ENCODE results near the gene GPR62.
"Not testable (repeated sequence)": the region's sequence is repeated elsewhere in the genome, so short reads cannot be mapped to it uniquely, and the experiment has no call there.

Gene GPR62, protein sequence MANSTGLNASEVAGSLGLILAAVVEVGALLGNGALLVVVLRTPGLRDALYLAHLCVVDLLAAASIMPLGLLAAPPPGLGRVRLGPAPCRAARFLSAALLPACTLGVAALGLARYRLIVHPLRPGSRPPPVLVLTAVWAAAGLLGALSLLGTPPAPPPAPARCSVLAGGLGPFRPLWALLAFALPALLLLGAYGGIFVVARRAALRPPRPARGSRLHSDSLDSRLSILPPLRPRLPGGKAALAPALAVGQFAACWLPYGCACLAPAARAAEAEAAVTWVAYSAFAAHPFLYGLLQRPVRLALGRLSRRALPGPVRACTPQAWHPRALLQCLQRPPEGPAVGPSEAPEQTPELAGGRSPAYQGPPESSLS

DNA sequence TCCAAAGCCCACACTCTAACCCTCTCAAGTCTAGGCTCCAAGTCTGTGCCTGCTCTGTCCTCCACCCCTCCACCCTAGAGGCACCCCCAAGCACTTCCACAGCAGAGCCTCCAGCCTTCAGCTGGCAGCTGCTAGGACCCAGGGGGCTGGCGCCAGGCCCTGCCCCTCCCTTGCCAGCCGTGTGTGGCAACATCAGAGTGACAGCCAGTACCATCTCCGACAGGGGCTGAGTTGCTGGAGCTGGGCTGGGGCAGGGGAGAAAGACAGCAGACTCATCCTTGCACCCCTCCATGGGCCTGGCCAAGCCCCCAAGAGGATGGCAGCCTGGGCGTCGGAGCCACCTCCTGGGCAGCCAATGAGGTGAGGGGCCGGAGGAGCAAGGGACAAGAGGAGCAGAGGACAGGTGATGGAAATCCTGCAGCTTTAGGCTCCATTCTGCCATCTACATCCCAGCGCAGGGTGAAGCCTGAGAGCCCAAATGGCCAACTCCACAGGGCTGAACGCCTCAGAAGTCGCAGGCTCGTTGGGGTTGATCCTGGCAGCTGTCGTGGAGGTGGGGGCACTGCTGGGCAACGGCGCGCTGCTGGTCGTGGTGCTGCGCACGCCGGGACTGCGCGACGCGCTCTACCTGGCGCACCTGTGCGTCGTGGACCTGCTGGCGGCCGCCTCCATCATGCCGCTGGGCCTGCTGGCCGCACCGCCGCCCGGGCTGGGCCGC lies at the start of gene GPR62:
Gene GPR62, plus strand, starts transcription at position 207 of the 718 bp plus-strand sequence. Its CDS starts 272 bp downstream, at position 479.
- DNase-seq (ENCODE audit: extremely low read depth in 1 of 2, low read depth in 1 of 2): no peak

DNA sequence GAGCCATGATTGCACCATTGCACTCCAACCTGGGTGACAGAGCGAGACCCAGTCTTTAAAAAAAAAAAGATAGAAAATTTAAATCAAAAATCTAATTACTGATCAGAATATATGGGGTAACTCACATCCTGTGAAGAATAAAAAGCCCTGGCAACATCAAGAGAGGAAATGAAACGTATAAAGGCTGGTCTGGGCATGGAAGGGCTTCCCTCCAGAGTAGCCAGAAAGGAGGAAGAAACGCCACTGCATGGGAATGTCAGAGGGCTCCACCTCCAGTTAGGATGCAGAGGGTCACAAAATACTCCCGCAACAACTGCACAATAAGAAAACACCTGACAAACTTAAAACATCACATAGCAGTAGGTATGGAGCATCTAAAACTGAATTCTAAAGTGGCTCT lies 47.2 kb upstream of the GPR62 start:
- DNase-seq (ENCODE audit: extremely low read depth in 1 of 2, low read depth in 1 of 2): no peak

DNA sequence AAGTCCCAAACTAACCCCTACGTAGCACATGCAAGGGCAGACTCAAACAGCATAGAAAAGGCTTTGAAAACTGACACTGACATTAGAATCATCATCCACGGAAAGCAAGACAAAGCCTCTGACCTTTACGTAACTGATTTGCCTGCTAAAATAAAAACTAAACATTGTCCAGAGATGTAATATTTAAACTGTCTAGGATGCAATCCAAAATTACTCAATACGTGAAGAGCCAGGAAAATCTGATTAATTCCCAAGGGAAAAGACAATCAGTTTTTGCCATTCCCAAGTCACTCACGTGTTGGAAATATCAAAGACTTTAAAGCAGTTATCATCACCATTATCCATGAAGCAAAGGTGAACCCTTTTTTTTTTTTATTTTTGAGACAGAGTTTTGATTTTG lies 38.8 kb upstream of the GPR62 start:
- DNase-seq (ENCODE audit: extremely low read depth in 1 of 2, low read depth in 1 of 2): no peak

DNA sequence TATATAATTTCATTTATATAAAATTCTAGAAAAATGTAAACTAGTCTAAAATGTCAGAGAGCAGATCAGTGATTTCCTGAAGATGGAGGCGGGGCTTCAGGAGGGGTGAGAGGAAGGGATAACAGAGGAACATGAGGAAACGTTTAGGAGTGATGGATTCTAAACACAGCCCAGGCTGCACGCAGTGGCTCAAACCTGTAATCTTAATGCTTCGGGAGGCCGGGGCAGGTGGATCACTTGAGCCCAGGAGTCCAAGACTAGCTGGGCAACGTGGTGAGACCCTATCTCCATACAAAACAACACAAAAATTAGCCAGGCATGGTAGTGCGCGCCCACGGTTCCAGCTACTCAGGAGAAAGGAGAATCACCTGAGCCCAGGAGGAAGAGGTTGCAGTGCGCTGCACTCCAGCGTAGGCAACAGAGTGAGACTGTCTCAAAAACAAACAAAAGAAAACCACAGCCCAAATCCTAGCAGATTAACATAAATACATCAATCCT lies 34.1 kb upstream of the GPR62 start:
- no peak for DNase-seq (ENCODE audit: extremely low read depth in 1 of 2, low read depth in 1 of 2)

DNA sequence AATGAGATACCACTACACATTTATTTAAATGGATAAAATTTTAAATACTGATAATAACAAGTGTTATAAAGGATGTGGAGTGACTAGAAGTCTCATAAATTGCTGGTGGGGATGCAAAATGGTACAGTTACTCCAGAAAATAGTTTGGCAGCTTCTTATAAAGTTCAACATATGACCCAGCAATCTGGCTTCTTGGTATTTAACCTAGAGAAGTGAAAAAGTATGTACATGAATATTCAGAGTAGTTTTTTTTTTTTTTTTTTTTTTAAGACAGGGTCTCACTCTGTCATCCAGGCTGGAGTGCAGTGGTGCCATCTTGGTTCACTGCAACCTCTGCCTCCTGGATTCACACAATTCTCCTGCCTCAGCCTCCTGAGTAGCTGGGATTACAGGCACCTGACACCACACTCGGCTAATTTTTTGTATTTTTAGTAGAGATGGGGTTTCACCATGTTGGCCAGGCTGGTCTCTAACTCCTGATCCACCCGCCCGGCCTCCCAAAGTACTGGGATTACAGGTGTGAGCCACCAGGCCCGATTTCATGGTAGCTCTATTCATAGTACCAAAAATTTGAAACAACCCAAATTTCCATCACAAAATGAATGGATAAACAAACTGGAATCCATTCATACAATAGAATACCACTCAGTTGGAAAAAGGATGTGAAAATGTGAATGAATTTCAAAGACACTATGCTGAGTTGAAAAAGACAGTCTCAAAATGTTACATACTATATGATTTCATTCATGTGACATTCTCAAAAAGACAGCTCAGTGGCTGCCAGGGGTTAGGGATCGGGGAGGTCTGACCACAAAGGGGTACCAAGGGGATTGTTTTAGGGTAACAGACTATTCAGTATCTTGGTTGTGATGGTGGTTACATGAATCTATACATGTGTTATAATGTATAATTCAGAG lies 27.9 kb upstream of the GPR62 start:
- no peak for DNase-seq (ENCODE audit: extremely low read depth in 1 of 2, low read depth in 1 of 2)

DNA sequence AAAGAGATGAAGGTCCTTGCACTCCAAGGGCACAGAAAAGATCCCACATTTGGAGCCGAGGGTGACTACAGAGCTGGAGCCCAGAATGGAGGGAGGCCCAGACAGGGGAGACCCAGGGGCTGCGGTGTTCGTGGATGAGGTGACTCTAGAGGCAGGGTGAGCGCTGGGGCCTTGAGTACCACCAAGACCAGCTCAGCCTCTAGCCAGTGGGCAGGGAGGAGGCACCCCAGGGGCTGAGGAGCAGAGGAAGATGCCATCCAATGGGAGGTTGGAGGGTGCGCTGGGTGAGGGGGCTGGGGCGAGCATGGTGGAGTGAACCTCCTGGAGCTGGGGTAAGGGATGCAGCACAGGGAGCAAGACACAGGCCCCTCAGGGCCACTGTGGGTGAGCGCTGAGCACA lies 26.7 kb upstream of the GPR62 start:
- no peak for DNase-seq (ENCODE audit: extremely low read depth in 1 of 2, low read depth in 1 of 2)

DNA sequence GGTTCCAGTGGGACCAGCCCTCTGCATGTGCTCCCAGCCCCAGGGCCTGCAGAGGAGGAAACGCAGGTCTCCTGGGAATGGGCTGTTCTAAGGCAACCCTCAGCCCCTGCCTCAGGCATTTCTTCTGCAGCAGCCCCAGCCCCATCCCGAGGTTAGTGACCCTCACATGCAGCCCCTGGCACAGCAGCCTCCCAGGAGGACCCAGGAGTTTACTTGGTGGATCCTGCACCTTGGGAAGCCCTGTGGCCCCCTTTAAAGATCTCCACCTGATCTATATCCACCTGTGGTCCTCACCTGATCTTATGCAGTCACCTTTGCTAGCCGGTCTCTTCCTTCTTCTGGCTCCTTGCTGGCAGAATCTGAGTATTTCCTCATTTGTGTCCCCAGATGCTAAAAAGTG lies 26.2 kb upstream of the GPR62 start:
- DNase-seq (ENCODE audit: extremely low read depth in 1 of 2, low read depth in 1 of 2): not testable (repeated sequence)

DNA sequence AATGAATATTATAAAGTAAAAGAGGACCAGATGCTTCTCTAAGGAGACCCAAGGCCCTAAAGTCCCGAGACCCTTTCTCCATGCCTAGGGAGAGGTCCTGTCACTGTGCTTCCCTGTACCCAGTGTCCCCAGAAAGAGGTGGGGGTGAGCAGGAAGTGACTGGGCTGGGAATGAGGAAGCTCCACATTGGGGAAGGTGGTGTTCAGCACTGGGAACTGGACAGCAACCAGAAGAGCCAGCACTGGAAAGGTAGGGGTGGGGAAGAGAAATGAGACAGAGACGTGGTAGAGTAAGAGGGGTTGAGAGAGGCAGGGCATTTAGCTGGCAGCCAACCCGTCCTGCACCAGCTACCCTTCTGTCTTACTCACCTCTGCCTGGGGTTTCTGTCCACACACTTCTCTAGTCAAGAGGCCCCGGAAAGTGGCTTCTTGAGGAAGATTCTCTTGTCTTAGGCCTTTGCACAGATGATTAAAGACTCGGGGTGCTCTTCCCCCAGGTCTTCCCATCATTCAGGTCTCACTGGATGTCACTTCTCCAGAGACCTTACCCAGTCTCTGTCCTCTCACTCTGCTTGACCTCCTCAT lies 25.7 kb upstream of the GPR62 start:
- no peak for DNase-seq (ENCODE audit: extremely low read depth in 1 of 2, low read depth in 1 of 2)

DNA sequence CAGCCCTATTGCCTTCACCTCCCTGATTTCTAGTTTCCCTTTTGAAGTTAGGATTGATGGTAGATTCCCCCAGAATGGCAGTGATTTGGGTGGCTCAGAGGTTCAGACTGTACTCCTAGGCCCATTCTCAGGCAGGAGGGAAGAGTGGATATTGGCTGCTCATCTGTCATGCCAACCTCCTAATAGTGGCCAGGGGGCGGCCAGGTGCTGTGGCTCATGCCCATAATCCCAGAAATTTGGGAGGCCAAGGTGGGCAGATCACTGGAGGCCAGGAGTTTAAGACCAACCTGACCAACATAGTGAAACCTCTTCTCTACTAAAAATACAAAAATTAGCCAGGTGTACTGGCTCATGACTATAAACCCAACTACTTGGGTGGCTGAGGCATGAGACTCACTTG lies 24.7 kb upstream of the GPR62 start:
- DNase-seq (ENCODE audit: extremely low read depth in 1 of 2, low read depth in 1 of 2): no peak

DNA sequence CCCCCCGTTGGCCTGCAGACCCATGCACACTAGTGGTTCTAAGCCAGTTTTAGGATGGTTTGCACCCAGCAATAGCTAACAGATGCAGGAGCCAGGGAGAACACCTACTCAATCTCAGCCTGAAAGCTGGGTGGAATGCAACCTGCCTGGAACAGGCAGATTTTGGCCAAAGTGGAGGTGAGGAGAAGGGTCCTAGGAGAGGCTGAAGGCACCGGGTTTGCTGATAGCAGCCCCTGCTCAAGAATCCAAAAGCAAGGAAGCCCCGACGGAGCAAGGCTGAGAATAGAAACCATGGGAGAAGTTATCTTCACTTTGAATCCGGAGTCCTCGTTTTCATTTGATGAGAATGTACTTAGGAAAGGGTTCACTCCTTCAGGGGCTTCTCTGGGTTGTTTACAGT lies 23.4 kb upstream of the GPR62 start:
- DNase-seq (ENCODE audit: extremely low read depth in 1 of 2, low read depth in 1 of 2): no peak

DNA sequence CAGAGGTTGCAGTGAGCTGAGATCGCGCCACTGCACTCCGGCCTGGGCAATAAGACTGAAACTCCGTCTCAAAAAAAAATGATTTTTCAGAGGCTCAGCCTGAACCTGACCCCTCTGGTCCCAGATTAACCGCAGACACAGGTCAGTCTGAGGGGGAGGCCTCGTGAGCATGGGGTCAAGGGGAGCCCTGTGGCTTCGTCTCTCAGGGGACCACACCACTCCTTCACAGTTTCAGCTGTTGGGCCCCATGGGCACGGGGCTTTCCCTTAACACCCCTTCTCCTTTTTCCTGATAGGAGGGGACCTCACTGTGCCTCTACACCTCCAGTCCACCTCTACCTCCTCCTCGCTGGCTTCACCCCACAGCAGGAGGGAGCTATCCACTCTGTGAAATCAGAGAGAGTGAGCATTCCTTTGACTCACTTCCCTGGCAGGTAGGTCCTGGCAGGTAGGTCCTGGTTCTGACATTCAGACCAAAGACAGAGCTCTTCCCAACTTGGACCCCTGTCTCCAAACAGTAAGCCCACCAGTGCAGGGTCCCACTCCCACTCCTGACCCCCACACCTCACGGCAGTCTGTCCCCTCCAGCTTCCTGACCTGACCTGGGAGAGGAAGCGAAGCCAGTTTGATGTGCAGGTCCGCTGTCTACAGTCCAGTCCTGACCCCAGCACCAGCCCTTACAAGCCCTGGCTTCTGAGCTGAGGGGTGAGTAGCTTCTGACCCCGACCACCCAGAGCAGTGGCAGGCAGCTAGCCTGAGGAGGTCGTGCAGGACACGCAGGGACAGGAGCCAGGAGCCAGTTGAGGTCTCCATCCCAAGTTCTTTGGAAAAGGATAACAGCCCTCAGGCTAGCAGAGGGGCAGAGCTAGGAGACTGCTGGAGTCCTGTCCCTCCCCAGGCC lies 22.5 kb upstream of the GPR62 start:
- DNase-seq (ENCODE audit: extremely low read depth in 1 of 2, low read depth in 1 of 2): no peak

DNA sequence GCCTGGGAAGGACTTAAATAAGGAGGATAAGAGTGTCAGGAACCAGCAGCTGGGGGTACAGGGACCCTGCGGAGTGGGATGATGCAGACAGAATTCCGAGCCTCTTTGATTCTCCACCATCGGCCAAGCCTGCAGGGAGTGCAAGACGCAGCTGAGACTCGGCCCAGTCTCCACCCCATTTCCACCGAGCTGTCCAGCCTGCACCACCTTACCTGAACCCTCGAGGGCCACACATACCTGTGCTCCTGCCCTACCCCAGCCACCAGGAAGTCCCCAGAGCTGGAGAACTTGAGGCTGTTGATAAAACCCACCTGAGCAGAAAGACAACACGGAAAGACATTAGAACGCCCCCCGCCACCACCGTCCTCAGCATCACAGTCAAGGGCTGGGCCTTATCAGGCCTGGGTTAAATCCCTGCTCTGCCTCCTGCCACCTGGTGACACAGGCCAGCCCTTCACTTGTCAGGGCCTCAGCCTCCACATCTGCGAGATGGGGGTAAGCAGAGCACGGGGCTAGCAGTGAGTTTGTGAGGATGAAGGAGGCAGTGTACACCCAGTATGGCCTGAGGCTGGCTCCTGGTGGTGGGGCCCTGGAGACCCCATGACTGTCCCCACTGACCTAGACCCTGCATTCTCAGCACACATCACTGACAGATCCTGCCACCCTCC lies 21.6 kb upstream of the GPR62 start:
- DNase-seq (ENCODE audit: extremely low read depth in 1 of 2, low read depth in 1 of 2): no peak

DNA sequence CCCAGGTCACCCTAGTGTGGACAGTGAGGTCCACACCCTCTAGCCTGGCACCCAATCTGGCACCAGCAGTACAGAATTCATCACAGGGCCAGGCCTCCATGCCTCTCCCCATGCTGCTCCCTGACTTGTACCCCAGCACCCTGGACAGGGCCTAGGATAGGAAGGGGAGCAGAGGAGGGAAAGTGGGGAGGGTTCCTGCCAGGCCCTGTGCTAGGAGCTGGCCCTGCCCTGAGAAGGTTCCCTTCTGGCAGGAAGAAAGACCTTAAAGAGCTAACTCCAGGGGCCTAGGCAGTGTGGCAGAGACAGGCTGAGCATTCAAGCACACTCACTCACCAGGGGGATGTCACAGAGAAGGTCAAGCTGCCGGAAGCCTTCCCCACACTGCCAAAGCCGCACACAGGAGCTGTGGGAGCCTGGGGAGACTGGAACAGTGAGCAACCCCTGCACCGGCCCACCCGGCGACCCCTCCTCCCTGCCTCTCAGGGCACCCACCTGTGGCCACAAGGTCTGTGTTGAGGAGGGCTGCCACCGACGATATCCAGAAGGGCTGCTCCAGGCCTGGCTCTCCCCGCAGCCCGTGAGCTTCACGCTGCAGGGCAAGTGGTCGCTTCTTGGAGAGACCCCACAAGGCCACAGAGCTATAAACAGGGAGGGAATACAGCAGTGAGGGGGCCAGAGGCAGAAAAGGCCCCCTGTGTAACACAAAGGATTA lies 20.9 kb upstream of the GPR62 start:
- DNase-seq (ENCODE audit: extremely low read depth in 1 of 2, low read depth in 1 of 2): no peak

DNA sequence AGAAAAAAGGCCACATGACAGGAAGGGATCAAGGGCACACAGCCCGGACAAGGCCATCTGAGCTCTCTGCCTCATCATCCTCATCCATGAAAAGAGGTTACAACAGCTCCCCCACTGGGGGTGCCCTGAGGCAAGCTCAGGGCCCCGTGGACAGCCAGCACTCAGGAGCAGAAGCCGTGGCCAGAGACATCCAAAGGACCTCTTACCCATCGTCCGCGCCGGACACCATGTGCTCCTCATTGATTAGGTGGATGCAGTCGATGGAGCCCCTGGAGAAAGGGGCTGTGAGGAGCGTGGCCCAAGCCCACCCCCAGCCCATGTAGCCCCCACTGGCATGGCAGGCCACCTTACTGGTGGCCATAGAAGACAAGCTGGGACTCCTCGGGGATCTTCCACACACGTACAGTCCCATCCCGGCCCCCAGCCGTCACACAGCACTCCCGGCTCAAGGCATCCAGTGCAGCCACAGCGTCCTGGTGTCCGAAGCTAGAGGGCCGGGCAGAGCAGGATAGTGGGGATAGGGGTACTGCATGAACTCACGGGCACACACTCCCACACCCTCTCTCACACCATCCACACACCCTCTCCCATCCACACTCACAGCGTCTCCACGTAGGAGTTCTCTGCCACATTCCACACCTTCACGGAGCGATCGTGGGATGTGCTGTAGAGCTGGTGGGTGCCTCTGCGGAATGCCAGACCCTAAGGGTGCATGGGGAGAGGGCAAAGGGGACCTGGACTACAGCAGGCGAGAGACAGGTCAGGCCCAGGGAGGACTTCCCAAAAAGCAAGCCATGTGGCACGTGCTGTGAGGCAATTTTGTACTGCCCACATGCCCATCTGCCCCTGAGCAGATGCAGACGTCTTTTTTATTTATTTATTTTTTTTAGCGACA lies 19.9 kb upstream of the GPR62 start:
- DNase-seq (ENCODE audit: extremely low read depth in 1 of 2, low read depth in 1 of 2): no peak

DNA sequence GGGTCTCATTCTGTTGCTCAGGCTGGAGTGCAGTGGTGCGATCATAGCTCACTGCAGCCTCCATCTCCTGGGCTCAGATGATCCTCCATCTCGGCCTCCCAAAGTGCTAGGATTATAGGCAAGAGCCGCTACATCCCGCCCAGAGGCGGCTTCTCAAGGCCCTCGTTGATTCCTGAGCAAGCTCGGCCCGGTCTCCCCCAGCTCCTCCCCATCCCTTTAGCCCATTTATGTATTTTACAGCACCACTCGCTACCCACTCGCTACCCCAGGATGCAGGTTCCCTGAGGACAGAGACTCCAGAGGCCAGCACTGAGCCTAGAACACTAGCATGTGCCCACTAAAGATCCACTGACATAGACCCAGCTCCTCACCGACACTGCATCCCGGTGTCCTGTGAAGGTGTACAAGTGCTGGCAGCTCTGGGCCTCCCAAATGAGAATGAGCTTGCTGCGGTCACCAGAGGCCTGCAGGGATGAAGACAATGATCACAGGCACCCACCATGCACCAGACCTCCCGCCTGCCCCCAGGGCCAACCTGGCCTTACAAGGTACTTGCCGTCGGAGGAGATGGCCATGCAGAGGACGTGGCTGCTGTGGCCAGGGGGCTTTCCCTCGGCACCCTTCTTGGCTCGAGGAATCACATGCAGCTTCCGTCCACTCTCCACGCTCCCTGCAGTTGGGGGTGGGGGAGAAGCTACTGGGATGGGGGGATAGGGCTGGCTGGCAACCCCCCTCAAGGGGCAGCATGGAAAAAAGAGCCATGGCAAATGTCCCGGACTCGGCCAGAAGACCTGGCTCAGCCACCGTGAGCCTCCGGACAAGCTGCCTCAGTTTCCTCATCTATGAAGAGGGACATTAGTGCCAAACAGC lies 19.1 kb upstream of the GPR62 start:
- no peak for DNase-seq (ENCODE audit: extremely low read depth in 1 of 2, low read depth in 1 of 2)

DNA sequence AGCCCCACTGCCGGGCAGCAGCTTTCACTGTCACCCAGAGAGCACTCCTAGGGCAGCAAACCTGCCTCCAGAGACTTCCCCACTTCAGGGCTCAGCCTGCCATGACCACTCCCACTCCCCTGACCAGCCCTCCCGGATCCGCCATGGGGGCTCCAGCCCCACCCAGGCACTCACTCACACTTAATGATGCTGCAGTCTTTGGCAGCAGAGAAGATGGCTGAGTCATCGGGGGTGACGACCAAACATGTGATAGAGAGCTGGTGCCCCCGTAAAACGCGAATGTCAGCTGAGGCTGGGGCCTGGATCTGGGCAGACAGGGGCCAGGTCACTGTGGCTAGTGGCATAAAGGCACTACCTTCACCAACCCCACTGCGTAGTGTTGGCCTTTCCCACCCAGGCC lies 18.2 kb upstream of the GPR62 start:
- no peak for DNase-seq (ENCODE audit: extremely low read depth in 1 of 2, low read depth in 1 of 2)
